Muscle of leg (tissue), 10 donors: ENCODE data around the gene VPS16. TPM values are rescaled to one million over a fixed set of nuclear protein-coding genes. Genes with fewer than 3 reads are reported as not detected.

Experiments
- DNase-seq: peaks from one replicate; pipeline ENCODE4 v3.0.0; 2013
- H3K27ac ChIP-seq: one replicate; pipeline ENCODE4 v1.5.1; 2013; ENCODE audit warnings: mild to moderate bottlenecking, low read length, control low read depth
- H3K27me3 ChIP-seq: one replicate; pipeline ENCODE4 v1.6.1; 2013; ENCODE audit warnings: low read length; ENCODE audit not compliant: control insufficient read depth, insufficient read depth
- H3K36me3 ChIP-seq: one replicate; pipeline ENCODE4 v1.6.1; 2013; ENCODE audit warnings: low read length; ENCODE audit not compliant: control insufficient read depth, insufficient read depth
- H3K4me1 ChIP-seq: one replicate; pipeline ENCODE4 v1.6.1; 2013; ENCODE audit warnings: low read length; ENCODE audit not compliant: control insufficient read depth, insufficient read depth
- H3K4me3 ChIP-seq: one replicate; pipeline ENCODE4 v1.5.1; 2013; ENCODE audit warnings: low read length, control low read depth
- H3K9me3 ChIP-seq: replicated peaks from 2 replicates; pipeline ENCODE4 v1.6.1; 2013; ENCODE audit warnings: low read depth, low read length; ENCODE audit not compliant: control insufficient read depth
- polyA plus RNA-seq, 8 donors: library from polyadenylated mRNA; unstranded; fragments of 120-200 nt; gene quantifications; one replicate each; pipeline versions ENCODE4 v1.2.1 to v1.2.3, GENCODE V29; 2013; ENCODE audit warnings: inconsistent platforms in 1 of 8, low replicate concordance in 1 of 8; ENCODE audit not compliant: insufficient read length in 8 of 8, insufficient read depth in 1 of 8
- total RNA-seq: library from RNA; stranded (reverse); fragments of 120-200 nt; gene quantifications from one replicate; pipeline ENCODE4 v1.2.4, GENCODE V29; 2013

VPS16 gene
- total and polyA plus RNA-seq, 9 donors, result 21.5 to 28.9 (median 23.7) TPM

GRCh38 chr20:2914160-2914559, 73.6 kb downstream of the VPS16 start:
- Histone ChIP-seq H3K27me3 (no peaks in the 10 kb centered on the region), H3K4me1 (no peaks in the 10 kb centered on the region), H3K4me3 (no peak overlapping the region), H3K9me3 (no peaks in the 10 kb centered on the region), H3K27ac (no peak overlapping the region), H3K36me3 (no peaks in the 10 kb centered on the region)
- DNase-seq, result peak; percentile 13

Other genes starting within 250 kb of the VPS16 start
- gene NOP56, start 188.1 kb upstream of the VPS16 start, total RNA-seq, result 130 TPM
- gene NOP56, start 188.1 kb upstream of the VPS16 start, polyA plus RNA-seq, result 100 to 1,000 TPM; 152 to 204 (median 166) TPM
- gene IDH3B, start 176.5 kb upstream of the VPS16 start, total RNA-seq, result 109 TPM
- gene IDH3B, start 176.5 kb upstream of the VPS16 start, polyA plus RNA-seq, result 100 to 1,000 TPM in 6 of 8 donors, 10 to 100 TPM in 2; 90.9 to 112 (median 102) TPM
- 3.2 TPM for gene EBF4, start 148.0 kb upstream of the VPS16 start, total RNA-seq
- 1 to 10 TPM; 4.0 to 8.9 (median 4.7) TPM for gene EBF4, start 148.0 kb upstream of the VPS16 start, polyA plus RNA-seq
- gene CPXM1, start 40.1 kb upstream of the VPS16 start, total RNA-seq, result 41.5 TPM
- gene CPXM1, start 40.1 kb upstream of the VPS16 start, polyA plus RNA-seq, result 10 to 100 TPM; 42.2 to 83.9 (median 62.0) TPM
- gene C20orf141, start 25.8 kb upstream of the VPS16 start, total RNA-seq, result not detected
- gene C20orf141, start 25.8 kb upstream of the VPS16 start, polyA plus RNA-seq, result not detected
- not detected for gene TMEM239, start 24.4 kb upstream of the VPS16 start, total RNA-seq
- gene TMEM239, start 24.4 kb upstream of the VPS16 start, polyA plus RNA-seq, result under 1 TPM in 1 of 8 donors, not detected in 7; 0.11 TPM
- 24.4 TPM for gene PCED1A, start 90 bp upstream of the VPS16 start, total RNA-seq
- 10 to 100 TPM; 24.2 to 40.9 (median 31.3) TPM for gene PCED1A, start 90 bp upstream of the VPS16 start, polyA plus RNA-seq
- gene PTPRA, start 32.7 kb downstream of the VPS16 start, total RNA-seq, result 41.7 TPM
- 10 to 100 TPM; 37.4 to 60.5 (median 45.7) TPM for gene PTPRA, start 32.7 kb downstream of the VPS16 start, polyA plus RNA-seq
- gene GNRH2, start 202.9 kb downstream of the VPS16 start, total RNA-seq, result 0.13 TPM
- under 1 TPM in 6 of 8 donors, not detected in 2; 0.34 to 0.69 (median 0.48) TPM for gene GNRH2, start 202.9 kb downstream of the VPS16 start, polyA plus RNA-seq
- 46.1 TPM for gene MRPS26, start 205.3 kb downstream of the VPS16 start, total RNA-seq
- gene MRPS26, start 205.3 kb downstream of the VPS16 start, polyA plus RNA-seq, result 10 to 100 TPM; 37.3 to 47.2 (median 39.1) TPM
- 0.66 TPM for gene OXT, start 230.9 kb downstream of the VPS16 start, total RNA-seq
- under 1 TPM in 7 of 8 donors, not detected in 1; 0.27 to 0.92 (median 0.61) TPM for gene OXT, start 230.9 kb downstream of the VPS16 start, polyA plus RNA-seq
- 0.18 TPM for gene AVP, start 244.0 kb downstream of the VPS16 start, total RNA-seq
- under 1 TPM in 3 of 8 donors, not detected in 5; 0.31 to 0.53 (median 0.34) TPM for gene AVP, start 244.0 kb downstream of the VPS16 start, polyA plus RNA-seq